Muscle layer of duodenum (tissue), 2 donors: Measurements from ENCODE around the gene DBX1.
"Not testable (repeated sequence)": the region's sequence is repeated elsewhere in the genome, so short reads cannot be mapped to it uniquely, and the experiment has no call there.

ENCODE experiments used
- H3K27ac ChIP-seq: one replicate; pipeline ENCODE4 v1.7.0; 2013; ENCODE audit warnings: mild to moderate bottlenecking, low read length
- H3K27me3 ChIP-seq: one replicate; pipeline ENCODE4 v1.7.0; 2013; ENCODE audit warnings: low read depth, mild to moderate bottlenecking, control low read depth, low read length
- H3K36me3 ChIP-seq, 2 donors: one replicate each; pipeline ENCODE4 v1.7.0; 2013; ENCODE audit warnings: low read length in 2 of 2, control low read depth in 1 of 2, mild to moderate bottlenecking in 1 of 2; ENCODE audit not compliant: insufficient read depth in 2 of 2, control insufficient read depth in 1 of 2
- H3K4me1 ChIP-seq, 2 donors: one replicate each; pipeline ENCODE4 v1.7.0; 2013; ENCODE audit warnings: low read length in 2 of 2, mild to moderate bottlenecking in 2 of 2, control low read depth in 1 of 2, moderate library complexity in 1 of 2; ENCODE audit not compliant: insufficient read depth in 2 of 2, control insufficient read depth in 1 of 2
- H3K4me3 ChIP-seq, 2 donors: one replicate each; pipeline ENCODE4 v1.7.0; 2013; ENCODE audit warnings: low read length in 2 of 2, low read depth in 1 of 2, mild to moderate bottlenecking in 1 of 2
- H3K9me3 ChIP-seq, 2 donors: one replicate each; pipeline ENCODE4 v1.7.0; 2013; ENCODE audit warnings: low read length in 2 of 2, control low read depth in 1 of 2, mild to moderate bottlenecking in 1 of 2; ENCODE audit not compliant: control insufficient read depth in 1 of 2
- donor health status: healthy.

DBX1 gene

DNA sequence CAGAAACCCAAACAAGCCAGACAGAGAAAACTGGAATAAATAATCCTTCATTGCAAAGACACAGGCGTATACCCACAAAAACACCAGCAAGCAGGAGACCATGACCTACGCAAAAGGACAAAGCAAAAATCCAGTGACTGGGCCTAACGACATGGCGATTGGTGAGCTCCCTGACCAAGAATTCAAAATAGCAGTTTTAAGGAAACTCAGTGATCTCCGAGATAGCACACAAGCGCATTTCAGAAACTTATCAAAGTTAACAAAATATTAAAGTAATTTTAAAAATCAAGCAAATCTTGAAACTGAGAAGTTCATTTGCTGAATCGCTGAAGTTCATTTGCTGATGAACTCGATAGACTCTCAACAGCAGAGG lies 27.6 kb downstream of the DBX1 start:
- H3K27me3 ChIP-seq, result no peaks in the 10 kb centered on the region
- H3K27ac ChIP-seq, result no peak overlapping the region
- H3K4me3 ChIP-seq, result peak overlapping the region; percentile 58 to 68
- H3K9me3 ChIP-seq, result no peaks in the 10 kb centered on the region
- no peaks in the 10 kb centered on the region for H3K4me1 ChIP-seq
- no peaks in the 10 kb centered on the region for H3K36me3 ChIP-seq

DNA sequence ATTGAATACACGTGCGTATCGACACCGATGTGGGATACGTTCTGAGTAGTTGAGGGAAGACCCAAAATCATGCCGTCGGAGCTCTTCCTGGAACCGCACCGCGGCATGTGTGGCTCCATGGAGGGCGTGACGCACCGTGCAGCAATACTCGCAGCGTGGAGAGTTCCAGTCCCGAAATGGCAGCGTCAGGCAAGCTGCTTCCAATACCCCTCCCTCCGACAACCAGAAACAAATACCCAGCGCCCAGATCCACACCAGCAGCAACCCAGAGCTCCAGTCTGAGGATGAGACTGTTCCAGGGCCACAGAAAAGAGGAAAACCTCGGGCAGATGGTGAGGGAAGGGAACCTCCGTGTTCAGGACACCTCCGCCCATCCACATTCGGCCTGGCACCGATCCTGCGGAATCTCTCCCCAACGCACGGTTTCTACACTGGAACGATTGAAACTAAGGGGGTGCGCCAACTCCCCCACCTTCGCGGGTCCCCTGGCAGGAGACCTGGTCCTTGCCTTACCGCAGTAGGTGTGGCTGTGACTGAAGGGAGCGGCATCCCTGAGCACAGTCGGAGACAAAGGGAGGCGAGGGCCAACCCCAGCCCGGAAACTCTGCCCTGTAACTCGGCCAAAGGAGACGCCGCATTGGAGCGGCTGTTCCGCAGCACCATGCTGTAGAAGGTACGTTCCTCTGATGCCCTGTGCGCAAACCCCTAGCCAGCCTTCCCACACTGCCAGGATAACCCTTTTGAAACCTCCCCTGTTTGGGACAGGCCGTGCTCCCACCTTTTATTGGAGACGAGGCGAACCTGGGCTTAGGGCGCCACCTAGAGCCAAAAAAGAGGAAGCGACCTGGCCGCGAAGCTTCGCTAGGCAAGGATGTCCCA lies 28.2 kb downstream of the DBX1 start:
- Histone ChIP-seq H3K36me3 (no peaks in the 10 kb centered on the region), H3K27ac (no peak overlapping the region), H3K27me3 (no peaks in the 10 kb centered on the region)

GRCh38 chr11:20129665-20130064 lies 30.6 kb downstream of the DBX1 start:
- Histone ChIP-seq H3K27ac (no peak overlapping the region), H3K36me3 (no peaks in the 10 kb centered on the region), H3K4me1 (no peaks in the 10 kb centered on the region), H3K27me3 (no peaks in the 10 kb centered on the region), H3K4me3 (no peak overlapping the region), H3K9me3 (no peaks in the 10 kb centered on the region)

More for the DNA sequence above, 28.2 kb downstream of the DBX1 start:
- Histone ChIP-seq H3K9me3 (no peaks in the 10 kb centered on the region), H3K4me3 (peak overlapping the region; percentile 58 to 68), H3K4me1 (no peaks in the 10 kb centered on the region)

DNA sequence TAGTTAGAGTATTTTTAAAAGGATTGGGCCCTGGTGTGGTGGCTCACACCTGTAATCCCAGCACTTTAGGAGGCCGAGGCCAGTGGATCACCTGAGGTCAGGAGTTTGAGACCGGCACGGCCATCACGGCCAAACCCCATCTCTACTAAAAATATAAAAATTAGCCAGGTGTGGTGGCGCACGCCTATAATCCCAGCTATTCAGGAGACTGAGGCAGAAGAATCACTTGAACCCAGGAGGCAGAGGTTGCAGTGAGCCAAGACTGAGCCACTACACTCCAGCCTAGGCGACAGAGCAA lies 31.8 kb downstream of the DBX1 start:
- H3K36me3 ChIP-seq, H3K4me1 ChIP-seq, H3K4me3 ChIP-seq, H3K27ac ChIP-seq, H3K27me3 ChIP-seq, H3K9me3 ChIP-seq: not testable (repeated sequence)

DNA sequence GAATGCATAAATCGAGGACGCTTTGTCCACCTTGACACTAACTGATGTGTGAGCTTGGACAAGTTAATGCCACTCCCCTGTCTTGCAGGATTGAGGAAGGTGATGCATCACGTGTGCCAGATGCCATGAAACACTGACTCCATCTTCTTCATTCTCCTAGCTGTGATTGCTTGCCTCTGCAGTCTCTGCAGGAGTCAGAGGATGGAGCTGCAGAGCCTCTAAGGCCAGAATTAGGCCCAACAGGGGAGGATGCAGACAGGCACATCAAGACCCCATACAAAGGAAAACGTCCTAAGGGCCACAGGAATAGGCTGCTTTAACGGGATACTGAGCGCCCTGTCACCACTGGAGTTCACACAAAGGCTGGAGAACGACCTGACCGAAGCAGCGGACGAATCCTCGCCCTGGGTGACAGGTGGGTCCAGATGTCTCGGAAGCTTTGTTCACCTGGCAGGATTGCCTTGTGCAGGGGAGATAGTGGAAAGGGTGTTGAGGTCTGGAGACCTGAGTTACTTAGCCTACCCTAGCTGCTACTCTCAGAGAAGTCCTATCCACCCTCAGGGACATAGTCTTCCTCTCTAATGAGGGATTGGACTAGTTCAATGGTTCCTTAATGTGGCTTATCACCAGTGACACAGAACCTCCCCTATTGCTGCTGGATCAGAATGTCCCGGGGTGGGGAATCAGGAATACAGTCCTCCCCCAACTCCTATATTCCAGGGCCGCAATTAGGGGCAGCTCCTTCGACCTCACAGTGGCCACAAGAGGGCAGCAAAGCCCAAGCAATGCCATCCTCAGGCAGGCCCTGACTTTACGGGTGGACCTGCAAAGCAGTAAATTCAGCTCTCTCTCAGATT lies 32.4 kb downstream of the DBX1 start:
- H3K27me3 ChIP-seq, result no peaks in the 10 kb centered on the region
- no peaks in the 10 kb centered on the region for H3K36me3 ChIP-seq
- H3K4me1 ChIP-seq, result no peaks in the 10 kb centered on the region
- H3K4me3 ChIP-seq, result no peak overlapping the region
- no peaks in the 10 kb centered on the region for H3K9me3 ChIP-seq
- no peak overlapping the region for H3K27ac ChIP-seq

DNA sequence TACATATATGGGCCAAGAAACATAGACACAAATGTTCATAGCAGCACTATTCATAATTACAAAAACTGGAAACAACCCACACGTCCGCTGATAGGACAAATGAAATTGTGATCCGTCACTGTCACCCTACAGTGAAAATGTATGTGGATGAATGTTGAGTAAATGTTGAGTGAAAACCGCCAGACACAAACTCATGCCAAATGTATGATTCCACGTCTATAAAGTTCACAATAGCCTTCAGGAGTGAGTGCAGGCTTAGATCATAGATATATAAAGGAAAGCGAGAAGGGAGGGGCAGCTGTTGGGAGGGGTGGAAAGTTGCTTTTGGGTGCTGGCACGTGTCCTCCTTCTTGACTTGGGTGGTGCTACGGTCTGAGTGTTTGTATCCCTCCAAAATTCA lies 33.6 kb downstream of the DBX1 start:
- Histone ChIP-seq H3K4me1 (no peaks in the 10 kb centered on the region), H3K27ac (no peak overlapping the region), H3K27me3 (no peaks in the 10 kb centered on the region), H3K4me3 (no peak overlapping the region), H3K9me3 (no peaks in the 10 kb centered on the region), H3K36me3 (no peaks in the 10 kb centered on the region)

DNA sequence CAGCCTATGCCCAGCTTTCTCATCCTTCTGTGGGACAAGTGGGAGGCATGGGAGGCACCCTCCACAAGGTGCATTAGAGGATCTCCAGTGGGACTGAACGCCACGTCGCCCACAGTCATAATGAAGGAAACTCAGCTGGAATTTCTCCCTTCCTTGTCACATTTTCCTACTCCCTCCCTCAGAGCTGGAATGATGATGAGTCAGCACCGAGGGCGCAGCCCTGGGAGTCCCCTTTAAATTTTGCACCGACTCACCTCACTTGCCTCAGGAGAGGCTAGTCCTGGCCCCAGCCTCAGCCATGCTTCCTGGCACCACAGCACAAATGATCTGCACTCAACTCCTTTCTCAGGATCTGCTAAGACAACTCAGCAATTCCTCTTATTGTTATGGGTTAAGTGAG lies 34.3 kb downstream of the DBX1 start:
- Histone ChIP-seq H3K27me3 (no peaks in the 10 kb centered on the region), H3K4me3 (no peak overlapping the region), H3K36me3 (no peaks in the 10 kb centered on the region), H3K9me3 (no peaks in the 10 kb centered on the region), H3K27ac (no peak overlapping the region), H3K4me1 (no peaks in the 10 kb centered on the region)

DNA sequence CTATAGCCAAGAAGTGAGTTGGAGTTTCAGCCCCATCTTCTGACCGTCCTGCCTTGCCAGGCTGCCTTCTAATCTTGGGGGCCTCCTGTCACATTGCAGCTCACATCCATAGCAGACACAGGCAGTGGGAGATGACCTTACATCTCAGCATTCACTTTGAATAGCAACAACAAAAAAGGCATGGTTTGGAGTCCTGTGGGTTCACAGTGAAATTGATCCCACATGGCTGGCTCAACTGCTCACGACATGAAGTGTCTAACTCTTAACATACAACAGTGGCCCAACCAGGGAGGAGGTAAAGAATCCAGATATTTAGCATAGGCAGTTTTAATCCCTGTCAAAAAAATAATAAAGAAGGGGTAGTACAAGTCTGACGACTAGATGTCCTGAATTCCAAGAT lies 38.1 kb downstream of the DBX1 start:
- Histone ChIP-seq H3K9me3 (no peaks in the 10 kb centered on the region), H3K36me3 (peaks cover 12 to 14% of the 10 kb centered on the region in 2 donors), H3K27me3 (no peaks in the 10 kb centered on the region), H3K4me3 (no peak overlapping the region), H3K27ac (no peak overlapping the region), H3K4me1 (no peaks in the 10 kb centered on the region)

GRCh38 chr11:20120134-20120925 lies 39.9 kb downstream of the DBX1 start:
- H3K9me3 ChIP-seq, result no peaks in the 10 kb centered on the region
- H3K27ac ChIP-seq, result no peak overlapping the region
- H3K27me3 ChIP-seq, result no peaks in the 10 kb centered on the region
- H3K4me1 ChIP-seq, result no peaks in the 10 kb centered on the region
- H3K36me3 ChIP-seq, result peaks cover 12 to 14% of the 10 kb centered on the region in 2 donors
- H3K4me3 ChIP-seq, result no peak overlapping the region

- Histone ChIP-seq H3K27ac (no peak overlapping the region), H3K36me3 (peaks cover 15 to 21% of the 10 kb centered on the region in 2 donors), H3K9me3 (no peaks in the 10 kb centered on the region), H3K27me3 (no peaks in the 10 kb centered on the region), H3K4me1 (no peaks in the 10 kb centered on the region), H3K4me3 (no peak overlapping the region)
Observed at GRCh38 chr11:20119315-20119714, 41.0 kb downstream of the DBX1 start.

- Histone ChIP-seq H3K4me1 (peaks cover 0 to under 1% of the 10 kb centered on the region in 2 donors), H3K27ac (no peak overlapping the region), H3K27me3 (no peaks in the 10 kb centered on the region), H3K36me3 (peaks cover 16 to 23% of the 10 kb centered on the region in 2 donors), H3K9me3 (no peaks in the 10 kb centered on the region), H3K4me3 (no peak overlapping the region)
Observed at GRCh38 chr11:20118209-20118608, 42.1 kb downstream of the DBX1 start.
